SK-N-SH (cell line): ENCODE results near the gene CNOT9. TPM values are rescaled to one million over a fixed set of nuclear protein-coding genes. Genes with fewer than 3 reads are reported as not detected.

Source experiments
- CTCF ChIA-PET: fragments of 300-600, 350-600 bp; formaldehyde crosslinking; extraction: SDS; loops from one replicate; lab custom pipeline; 2021; lab: Yijun Ruan, JAX
- POLR2A ChIA-PET: fragments of 350-600 bp; sonication (Branson Sonifier 250); formaldehyde crosslinking; extraction: SDS; loops from one replicate; lab custom pipeline; 2020; ENCODE audit warnings: antibody characterized with exemption, inconsistent platforms; lab: Yijun Ruan, JAX
- DNase-seq: peaks from one replicate; pipeline ENCODE4 v3.0.0; 2012
- H2AFZ ChIP-seq: fragments of 200-600 bp; sonication (generic); 2 replicates; pipeline ENCODE4 v1.8.1; 2016; ENCODE audit warnings: antibody characterized with exemption, mild to moderate bottlenecking, low read depth
- H3F3A ChIP-seq: fragments of 200-600 bp; sonication (generic); replicated peaks from 2 replicates; pipeline ENCODE3; 2016; ENCODE audit warnings: antibody characterized with exemption, mild to moderate bottlenecking; ENCODE audit not compliant: insufficient read depth
- H3K27ac ChIP-seq, 2 experiments: fragments of 200-500 bp in 1 of 2; fragments of 200-600 bp in 1 of 2; sonication (Bioruptor generic) in 1 of 2; sonication (generic), shearing (Covaris generic) in 1 of 2; 2 replicates each; pipeline versions ENCODE4 v1.5.1 to v1.6.1; 2014 to 2016; ENCODE audit warnings: low read depth in 2 of 2, inconsistent platforms in 1 of 2, low read length in 1 of 2, mild to moderate bottlenecking in 1 of 2, mixed read lengths in 1 of 2
- H3K27me3 ChIP-seq: fragments of 200-600 bp; sonication (generic), shearing (Covaris generic); 2 replicates; pipeline ENCODE4 v1.6.1; 2016; ENCODE audit warnings: mixed run types; ENCODE audit not compliant: insufficient read depth
- H3K36me3 ChIP-seq, 2 experiments: fragments of 200-500 bp in 1 of 2; fragments of 200-600 bp in 1 of 2; sonication (Bioruptor generic) in 1 of 2; sonication (generic) in 1 of 2; replicated peaks in 1 of 2; 2 replicates each; pipeline versions ENCODE3 to v1.5.1; 2014 to 2016; ENCODE audit warnings: low read length in 1 of 2, mild to moderate bottlenecking in 1 of 2; ENCODE audit not compliant: insufficient read depth in 2 of 2, control insufficient read depth in 1 of 2
- H3K4me1 ChIP-seq, 2 experiments: fragments of 200-500 bp in 1 of 2; fragments of 200-600 bp in 1 of 2; sonication (Bioruptor generic) in 1 of 2; sonication (generic), shearing (Covaris generic) in 1 of 2; 2 replicates each; pipeline versions ENCODE4 v1.5.1 to v1.6.1; 2014 to 2016; ENCODE audit warnings: low read depth in 1 of 2, low read length in 1 of 2, mixed run types in 1 of 2; ENCODE audit not compliant: insufficient read depth in 2 of 2, control insufficient read depth in 1 of 2
- H3K4me2 ChIP-seq: fragments of 200-600 bp; sonication (generic), shearing (Covaris generic); 2 replicates; pipeline ENCODE4 v1.6.1; 2017; ENCODE audit warnings: mixed run types
- H3K4me3 ChIP-seq, 2 experiments: fragments of 200-500 bp in 1 of 2; fragments of 200-600 bp in 1 of 2; sonication (Bioruptor generic) in 1 of 2; sonication (generic), shearing (Covaris generic) in 1 of 2; 2 replicates each; pipeline versions ENCODE4 v1.5.1 to v1.8.1; 2014 to 2016; ENCODE audit warnings: low read depth in 2 of 2, inconsistent platforms in 1 of 2, low read length in 1 of 2, mild to moderate bottlenecking in 1 of 2, mixed read lengths in 1 of 2, moderate library complexity in 1 of 2
- H3K79me2 ChIP-seq: fragments of 200-600 bp; sonication (generic); 2 replicates; pipeline ENCODE4 v1.8.1; 2017; ENCODE audit warnings: mild to moderate bottlenecking; ENCODE audit not compliant: insufficient read depth
- H3K9ac ChIP-seq: fragments of 200-600 bp; sonication (generic); 2 replicates; pipeline ENCODE4 v1.6.1; 2017; ENCODE audit warnings: mixed run types
- H3K9me2 ChIP-seq: fragments of 200-600 bp; sonication (generic); 2 replicates; pipeline ENCODE4 v1.6.1; 2017; ENCODE audit warnings: mixed run types
- H3K9me3 ChIP-seq: fragments of 200-600 bp; sonication (generic); 2 replicates; pipeline ENCODE4 v1.6.1; 2017; ENCODE audit warnings: mixed run types, mild to moderate bottlenecking, moderate library complexity
- H4K20me1 ChIP-seq: fragments of 200-600 bp; sonication (generic); 2 replicates; pipeline ENCODE4 v1.6.1; 2017; ENCODE audit warnings: mild to moderate bottlenecking, mixed run types; ENCODE audit not compliant: insufficient read depth
- CHD2 ChIP-seq: fragments of 150-350 bp; IDR thresholded peaks from 2 replicates; pipeline ENCODE4 v1.6.1; 2018; ENCODE audit warnings: low read length; ENCODE audit not compliant: partially characterized antibody
- ELF1 ChIP-seq: IDR thresholded peaks from 2 replicates; pipeline ENCODE4 v1.4.0; 2012
- EP300 ChIP-seq, 2 experiments: IDR thresholded peaks; 2 replicates each; pipeline versions ENCODE4 v1.4.0 to v1.6.1; 2012; ENCODE audit warnings: borderline replicate concordance in 1 of 2, low read depth in 1 of 2, low read length in 1 of 2
- FOXM1 ChIP-seq: IDR thresholded peaks from 2 replicates; pipeline ENCODE4 v1.4.0; 2012; ENCODE audit warnings: low read depth, mild to moderate bottlenecking
- GABPA ChIP-seq: IDR thresholded peaks from 2 replicates; pipeline ENCODE4 v1.4.0; 2012; ENCODE audit warnings: low read depth, mild to moderate bottlenecking
- GATA2 ChIP-seq: sonication (generic); formaldehyde crosslinking; IDR thresholded peaks from 2 replicates; pipeline ENCODE4 v1.5.0; 2020; ENCODE audit warnings: mild to moderate bottlenecking, missing genetic modification reagents
- JUND ChIP-seq: IDR thresholded peaks from 2 replicates; pipeline ENCODE4 v1.4.0; 2012
- MXI1 ChIP-seq: IDR thresholded peaks from 2 replicates; pipeline ENCODE4 v1.6.1; 2012; ENCODE audit warnings: mild to moderate bottlenecking, low read depth, low read length, improper control_type of control experiment
- NFIC ChIP-seq: IDR thresholded peaks from 2 replicates; pipeline ENCODE4 v1.4.0; 2012; ENCODE audit warnings: borderline replicate concordance
- NRF1 ChIP-seq: IDR thresholded peaks from 2 replicates; pipeline ENCODE4 v1.6.1; 2012; ENCODE audit warnings: low read depth, mild to moderate bottlenecking, low read length
- POLR2AphosphoS5 ChIP-seq: IDR thresholded peaks from 2 replicates; pipeline ENCODE4 v1.6.1; 2012; ENCODE audit warnings: low read depth, low read length
- RXRA ChIP-seq: IDR thresholded peaks from 2 replicates; pipeline ENCODE4 v1.4.0; 2012; ENCODE audit warnings: low read depth, mild to moderate bottlenecking, borderline replicate concordance
- SMC3 ChIP-seq: IDR thresholded peaks from 2 replicates; pipeline ENCODE4 v1.6.1; 2012; ENCODE audit warnings: low read depth, low read length, improper control_type of control experiment
- TAF1 ChIP-seq: IDR thresholded peaks from 2 replicates; pipeline ENCODE4 v1.6.1; 2012; ENCODE audit warnings: low read depth, mild to moderate bottlenecking, low read length, moderate library complexity, borderline replicate concordance
- TCF12 ChIP-seq: IDR thresholded peaks from 2 replicates; pipeline ENCODE4 v1.4.0; 2012
- TEAD4 ChIP-seq: IDR thresholded peaks from 2 replicates; pipeline ENCODE4 v1.4.0; 2012; ENCODE audit warnings: mild to moderate bottlenecking, borderline replicate concordance; ENCODE audit not compliant: insufficient read depth
- YY1 ChIP-seq: IDR thresholded peaks from 2 replicates; pipeline ENCODE4 v1.4.0; 2012; ENCODE audit warnings: low read depth, mild to moderate bottlenecking
- WGBS: methylation state at CpG from one replicate; pipeline ENCODE4 v1.1.6; 2017; ENCODE audit warnings: low lambda C conversion rate; 5-methylcytosine and 5-hydroxymethylcytosine counted together
- polyA plus RNA-seq, 3 experiments: library from polyadenylated mRNA; depleted of rRNA; stranded (reverse); fragments of >200 nt; gene quantifications; 2 replicates each; pipeline ENCODE4 v1.2.3, GENCODE V29; 2012
- TF ChIP-seq, protein P1 (sequence below): fragments of 150-350 bp; IDR thresholded peaks from 2 replicates; pipeline ENCODE4 v1.6.1; 2017; ENCODE audit warnings: antibody characterized with exemption, low read length, low read depth, borderline replicate concordance
- TF ChIP-seq, protein P2 (sequence below): IDR thresholded peaks from 2 replicates; pipeline ENCODE4 v1.6.1; 2012; ENCODE audit warnings: mild to moderate bottlenecking, low read depth, low read length, moderate library complexity

Gene CNOT9
- polyA plus RNA-seq, 1 of the 3 experiments (the other 2 are of a cell fraction), result 36.8 TPM

DNA sequence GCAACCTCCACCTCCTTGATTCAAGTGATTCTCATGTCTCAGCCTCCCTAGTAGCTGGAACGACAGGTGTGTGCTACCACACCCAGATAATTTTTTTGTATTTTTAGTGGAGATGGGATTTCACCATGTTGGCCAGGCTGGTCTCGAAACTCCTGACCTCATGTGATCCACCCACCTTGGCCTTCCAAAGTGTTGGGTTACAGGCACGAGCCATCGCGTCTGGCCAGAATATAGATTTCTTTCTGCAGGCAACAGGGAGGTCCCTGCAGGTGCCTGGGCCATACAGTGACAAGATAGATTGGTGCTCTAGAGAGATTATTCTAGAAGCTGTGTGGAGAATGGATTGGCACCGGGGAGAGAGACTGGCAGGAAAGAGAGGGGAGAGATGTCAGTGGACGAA is 52.4 kb downstream of the CNOT9 start (continued):
- TF ChIP-seq YY1 (no peak), GATA2 (CRISPR knock-in tag) (no peak), POLR2AphosphoS5 (no peak)
- TF ChIP-seq, all 33 proteins: peak for 0

DNA sequence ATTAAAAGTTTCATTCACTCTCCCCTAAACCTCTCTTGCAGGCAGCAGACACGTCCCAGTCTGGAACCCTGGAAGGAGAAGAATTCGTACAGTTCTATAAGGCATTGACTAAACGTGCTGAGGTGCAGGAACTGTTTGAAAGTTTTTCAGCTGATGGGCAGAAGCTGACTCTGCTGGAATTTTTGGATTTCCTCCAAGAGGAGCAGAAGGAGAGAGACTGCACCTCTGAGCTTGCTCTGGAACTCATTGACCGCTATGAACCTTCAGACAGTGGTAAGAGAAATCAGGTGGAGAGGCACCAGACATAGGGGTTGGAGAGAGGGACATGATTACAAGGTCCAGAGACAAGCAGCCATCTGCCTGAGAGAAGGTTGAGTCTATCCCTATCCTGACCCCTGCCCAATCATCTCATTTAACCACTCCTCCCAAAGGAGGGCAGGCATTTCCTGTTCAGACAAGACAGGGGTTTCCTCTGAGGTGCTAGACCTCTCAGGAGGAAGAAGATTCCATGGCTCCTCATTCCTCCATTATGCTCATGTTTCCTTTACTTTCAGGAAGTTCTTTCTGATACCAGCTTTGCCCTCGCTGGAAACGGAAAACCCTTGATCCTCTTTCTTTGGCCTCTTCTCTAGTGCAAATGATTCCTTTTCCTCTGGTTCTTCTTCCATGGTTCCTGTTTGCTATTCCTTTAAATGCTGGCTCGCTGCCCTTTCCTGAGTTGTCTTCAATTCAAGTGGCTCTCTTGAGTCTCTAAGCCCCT is 54.1 kb downstream of the CNOT9 start:
- no peak for DNase-seq
- no peaks in the 10 kb centered on the region for H3K9me3 ChIP-seq
- WGBS, result 91% methylated on average over 7 of the region's 7 CpGs
- no peaks in the 10 kb centered on the region for H4K20me1 ChIP-seq
- H3F3A ChIP-seq, result no peaks in the 10 kb centered on the region
- H3K36me3 ChIP-seq, result peaks cover 0 to 2% of the 10 kb centered on the region in 2 experiments
- H3K27ac ChIP-seq, result no peak overlapping the region
- CTCF ChIA-PET, result interaction anchor here (1.2 kb wide), 1 partner anchor 17 kb away, joined by 4 read pairs; no protein-coding TSS in a partner anchor
- H3K4me3 ChIP-seq, result no peak overlapping the region
- no peaks in the 10 kb centered on the region for H3K4me1 ChIP-seq
- no peak overlapping the region for H3K9ac ChIP-seq
- no peaks in the 10 kb centered on the region for H3K27me3 ChIP-seq
- H3K9me2 ChIP-seq, result no peaks in the 10 kb centered on the region
- no peaks in the 10 kb centered on the region for H3K79me2 ChIP-seq
- 0 out of 2 replicates have a peak overlapping the region, but pooled peaks have one; percentile 41 for H2AFZ ChIP-seq
- POLR2A ChIA-PET, result no interaction called here
- no peak for TF ChIP-seq NFIC
- TF ChIP-seq YY1, result no peak
- no peak for TF ChIP-seq GABPA
- TF ChIP-seq EP300 (IDR thresholded peaks at IDR 0.05; ENCODE audit: borderline replicate concordance in 1 of 2, low read depth in 1 of 2, low read length in 1 of 2), result no peak
- no peak for TF ChIP-seq MXI1
- TF ChIP-seq TEAD4, result no peak
- TF ChIP-seq TAF1, result no peak
- TF ChIP-seq GATA2 (CRISPR knock-in tag), result no peak
- TF ChIP-seq, protein P1, sequence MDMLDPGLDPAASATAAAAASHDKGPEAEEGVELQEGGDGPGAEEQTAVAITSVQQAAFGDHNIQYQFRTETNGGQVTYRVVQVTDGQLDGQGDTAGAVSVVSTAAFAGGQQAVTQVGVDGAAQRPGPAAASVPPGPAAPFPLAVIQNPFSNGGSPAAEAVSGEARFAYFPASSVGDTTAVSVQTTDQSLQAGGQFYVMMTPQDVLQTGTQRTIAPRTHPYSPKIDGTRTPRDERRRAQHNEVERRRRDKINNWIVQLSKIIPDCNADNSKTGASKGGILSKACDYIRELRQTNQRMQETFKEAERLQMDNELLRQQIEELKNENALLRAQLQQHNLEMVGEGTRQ, result no peak
- no peak for TF ChIP-seq RXRA
- TF ChIP-seq SMC3, result no peak
- H3K4me2 ChIP-seq, result no peak overlapping the region

DNA sequence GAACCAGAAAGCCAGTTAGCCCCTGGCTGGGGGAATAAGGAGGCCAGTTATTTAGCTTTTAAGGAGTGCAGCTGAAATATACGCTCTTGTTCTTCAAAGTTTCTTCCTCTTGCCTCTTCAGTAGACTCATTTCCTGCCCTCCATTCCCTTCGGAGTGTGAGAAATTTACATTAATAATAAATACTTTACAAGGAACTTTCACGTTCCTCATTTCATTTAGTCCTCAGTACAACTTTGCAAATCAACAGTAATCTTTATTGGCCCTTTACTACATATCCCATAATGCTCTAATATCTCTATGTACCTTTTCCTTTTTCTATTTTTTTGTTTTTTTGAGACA is 54.7 kb downstream of the CNOT9 start:
- H3K4me3 ChIP-seq, result no peak overlapping the region
- no peaks in the 10 kb centered on the region for H3K79me2 ChIP-seq
- no peaks in the 10 kb centered on the region for H4K20me1 ChIP-seq
- DNase-seq, result no peak
- H3K27me3 ChIP-seq, result no peaks in the 10 kb centered on the region
- no peak overlapping the region for H3K27ac ChIP-seq
- no peaks in the 10 kb centered on the region for H3F3A ChIP-seq
- H3K9ac ChIP-seq, result no peak overlapping the region
- TF ChIP-seq POLR2AphosphoS5 (no peak), FOXM1 (no peak), TCF12 (no peak), NRF1 (no peak), YY1 (no peak), ELF1 (no peak), JUND (no peak), CHD2 (no peak)
- TF ChIP-seq, protein P2, sequence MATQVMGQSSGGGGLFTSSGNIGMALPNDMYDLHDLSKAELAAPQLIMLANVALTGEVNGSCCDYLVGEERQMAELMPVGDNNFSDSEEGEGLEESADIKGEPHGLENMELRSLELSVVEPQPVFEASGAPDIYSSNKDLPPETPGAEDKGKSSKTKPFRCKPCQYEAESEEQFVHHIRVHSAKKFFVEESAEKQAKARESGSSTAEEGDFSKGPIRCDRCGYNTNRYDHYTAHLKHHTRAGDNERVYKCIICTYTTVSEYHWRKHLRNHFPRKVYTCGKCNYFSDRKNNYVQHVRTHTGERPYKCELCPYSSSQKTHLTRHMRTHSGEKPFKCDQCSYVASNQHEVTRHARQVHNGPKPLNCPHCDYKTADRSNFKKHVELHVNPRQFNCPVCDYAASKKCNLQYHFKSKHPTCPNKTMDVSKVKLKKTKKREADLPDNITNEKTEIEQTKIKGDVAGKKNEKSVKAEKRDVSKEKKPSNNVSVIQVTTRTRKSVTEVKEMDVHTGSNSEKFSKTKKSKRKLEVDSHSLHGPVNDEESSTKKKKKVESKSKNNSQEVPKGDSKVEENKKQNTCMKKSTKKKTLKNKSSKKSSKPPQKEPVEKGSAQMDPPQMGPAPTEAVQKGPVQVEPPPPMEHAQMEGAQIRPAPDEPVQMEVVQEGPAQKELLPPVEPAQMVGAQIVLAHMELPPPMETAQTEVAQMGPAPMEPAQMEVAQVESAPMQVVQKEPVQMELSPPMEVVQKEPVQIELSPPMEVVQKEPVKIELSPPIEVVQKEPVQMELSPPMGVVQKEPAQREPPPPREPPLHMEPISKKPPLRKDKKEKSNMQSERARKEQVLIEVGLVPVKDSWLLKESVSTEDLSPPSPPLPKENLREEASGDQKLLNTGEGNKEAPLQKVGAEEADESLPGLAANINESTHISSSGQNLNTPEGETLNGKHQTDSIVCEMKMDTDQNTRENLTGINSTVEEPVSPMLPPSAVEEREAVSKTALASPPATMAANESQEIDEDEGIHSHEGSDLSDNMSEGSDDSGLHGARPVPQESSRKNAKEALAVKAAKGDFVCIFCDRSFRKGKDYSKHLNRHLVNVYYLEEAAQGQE, result no peak
- ChIA-PET CTCF (no interaction called here), POLR2A (no interaction called here)
- no peaks in the 10 kb centered on the region for H3K9me3 ChIP-seq
- no peak overlapping the region for H3K4me2 ChIP-seq
- H2AFZ ChIP-seq, result 0 out of 2 replicates have a peak overlapping the region, but pooled peaks have one; percentile 41
- peaks cover 0 to 2% of the 10 kb centered on the region in 2 experiments for H3K36me3 ChIP-seq
- H3K4me1 ChIP-seq, result no peaks in the 10 kb centered on the region
- 94% methylated on average over 3 of the region's 3 CpGs for WGBS
- H3K9me2 ChIP-seq, result no peaks in the 10 kb centered on the region
